Neural cell (in vitro differentiated cells): ENCODE measurements around the gene TMC3. TPM values are rescaled to one million over a fixed set of nuclear protein-coding genes. Genes with fewer than 3 reads are reported as not detected.

Experiments used
- H2AFZ ChIP-seq: fragments of 200-600, 300-800 bp; sonication (generic), shearing (Covaris generic); 2 replicates; pipeline ENCODE4 v1.6.0; 2014; ENCODE audit warnings: low read depth, mild to moderate bottlenecking, antibody characterized with exemption, low read length, moderate library complexity
- H3F3A ChIP-seq: fragments of 200-600 bp; shearing (Covaris generic); 2 replicates; pipeline ENCODE4 v1.6.1; 2016; ENCODE audit warnings: mild to moderate bottlenecking, moderate library complexity, mixed read lengths, antibody characterized with exemption, low read length; ENCODE audit not compliant: insufficient read depth, poor library complexity, severe bottlenecking
- H3K27ac ChIP-seq: fragments of 200-600, 300-800 bp; sonication (generic), shearing (Covaris generic); 2 replicates; pipeline ENCODE4 v1.5.1; 2014; ENCODE audit warnings: mild to moderate bottlenecking, low read length, moderate library complexity
- H3K27me3 ChIP-seq: fragments of 300-800, 200-600 bp; sonication (generic), shearing (Covaris generic); 2 replicates; pipeline ENCODE4 v1.6.0; 2014; ENCODE audit warnings: mild to moderate bottlenecking, low read depth, low read length, moderate library complexity; ENCODE audit not compliant: insufficient read depth
- H3K36me3 ChIP-seq: fragments of 300-800, 200-600 bp; sonication (generic), shearing (Covaris generic); 2 replicates; pipeline ENCODE4 v1.5.1; 2014; ENCODE audit warnings: mild to moderate bottlenecking, antibody characterized with exemption, low read length, moderate library complexity; ENCODE audit not compliant: insufficient read depth
- H3K4me2 ChIP-seq: fragments of 300-800, 200-600 bp; sonication (generic), shearing (Covaris generic); 2 replicates; pipeline ENCODE4 v1.6.0; 2014; ENCODE audit warnings: mild to moderate bottlenecking, low read length
- H3K4me3 ChIP-seq: fragments of 300-800, 200-600 bp; sonication (generic), shearing (Covaris generic); 2 replicates; pipeline ENCODE4 v1.5.1; 2014; ENCODE audit warnings: mild to moderate bottlenecking, low read length, moderate library complexity
- H3K79me2 ChIP-seq: fragments of 200-600 bp; shearing (Covaris generic); replicated peaks from 2 replicates; pipeline ENCODE4 v1.6.0; 2014; ENCODE audit warnings: mild to moderate bottlenecking, low read length, moderate library complexity; ENCODE audit not compliant: insufficient read depth
- H3K9ac ChIP-seq: fragments of 300-800, 200-600 bp; sonication (generic), shearing (Covaris generic); 2 replicates; pipeline ENCODE4 v1.6.1; 2016; ENCODE audit warnings: mild to moderate bottlenecking, low read length, mixed read lengths
- H3K9me2 ChIP-seq: fragments of 200-600 bp; shearing (Covaris generic); 2 replicates; pipeline ENCODE4 v1.6.1; 2016; ENCODE audit warnings: mild to moderate bottlenecking, low read length, mixed read lengths; ENCODE audit not compliant: insufficient read depth
- H3K9me3 ChIP-seq: fragments of 200-600, 300-800 bp; sonication (generic), shearing (Covaris generic); 2 replicates; pipeline ENCODE4 v1.6.1; 2016; ENCODE audit warnings: mild to moderate bottlenecking, mixed run types, low read length, moderate library complexity, mixed read lengths
- H4K20me1 ChIP-seq: fragments of 200-600 bp; shearing (Covaris generic); 2 replicates; pipeline ENCODE4 v1.6.1; 2016; ENCODE audit warnings: mild to moderate bottlenecking, mixed run types; ENCODE audit not compliant: insufficient read depth
- CTCF ChIP-seq: fragments of 450-650 bp; IDR thresholded peaks from 2 replicates; pipeline ENCODE4 v1.5.1; 2014; ENCODE audit warnings: antibody characterized with exemption, mild to moderate bottlenecking, moderate library complexity; ENCODE audit not compliant: poor library complexity, severe bottlenecking
- EP300 ChIP-seq: fragments of 450-650 bp; conservative IDR thresholded peaks from 2 replicates; pipeline ENCODE4 v1.6.1; 2014; ENCODE audit warnings: antibody characterized with exemption, mild to moderate bottlenecking, moderate library complexity; ENCODE audit not compliant: poor library complexity, severe bottlenecking
- EZH2 ChIP-seq: fragments of 200-600, 300-800 bp; shearing (Covaris generic), sonication (generic); IDR thresholded peaks from 2 replicates; pipeline ENCODE4 v1.6.1; 2014; ENCODE audit warnings: antibody characterized with exemption, low read length, borderline replicate concordance, mild to moderate bottlenecking; ENCODE audit not compliant: insufficient read depth, poor library complexity, severe bottlenecking
- MXI1 ChIP-seq: fragments of 450-650 bp; conservative IDR thresholded peaks from 2 replicates; pipeline ENCODE4 v1.6.1; 2014; ENCODE audit warnings: antibody characterized with exemption, mild to moderate bottlenecking; ENCODE audit not compliant: poor library complexity, severe bottlenecking
- POLR2AphosphoS5 ChIP-seq: IDR thresholded peaks from 2 replicates; pipeline ENCODE4 v1.6.1; 2012
- RAD21 ChIP-seq: fragments of 450-650 bp; conservative IDR thresholded peaks from 2 replicates; pipeline ENCODE4 v1.6.1; 2014; ENCODE audit warnings: antibody characterized with exemption, mild to moderate bottlenecking, moderate library complexity
- REST ChIP-seq: IDR thresholded peaks from 2 replicates; pipeline ENCODE4 v1.6.1; 2012; ENCODE audit warnings: borderline replicate concordance
- SMC3 ChIP-seq: fragments of 450-650 bp; conservative IDR thresholded peaks from 2 replicates; pipeline ENCODE4 v1.6.1; 2014; ENCODE audit warnings: antibody characterized with exemption, mild to moderate bottlenecking, moderate library complexity; ENCODE audit not compliant: poor library complexity
- TAF1 ChIP-seq: IDR thresholded peaks from 2 replicates; pipeline ENCODE4 v1.6.1; 2012; ENCODE audit warnings: low read depth
- polyA plus RNA-seq: library from polyadenylated mRNA; depleted of rRNA; stranded (reverse); fragments of >200 nt; gene quantifications from 2 replicates; pipeline ENCODE4 v1.2.3, GENCODE V29; 2014

The TMC3 gene
- polyA plus RNA-seq, 1 donor from 2014 or later: not detected

GRCh38 chr15:81385721-81386076 is 11.7 kb upstream of the TMC3 start:
- Histone ChIP-seq H3K9me3 (no peaks in the 10 kb centered on the region), H3K9me2 (no peaks in the 10 kb centered on the region), H3K4me2 (no peak overlapping the region), H3K9ac (no peak overlapping the region), H3K36me3 (no peaks in the 10 kb centered on the region), H4K20me1 (no peaks in the 10 kb centered on the region), H3K79me2 (no peaks in the 10 kb centered on the region), H3K4me3 (no peak overlapping the region), H3K27me3 (no peaks in the 10 kb centered on the region), H3K27ac (no peak overlapping the region), H2AFZ (no peak overlapping the region), H3F3A (no peaks in the 10 kb centered on the region)
- TF ChIP-seq MXI1 (no peak), CTCF (no peak), EZH2 (no peak), SMC3 (no peak), RAD21 (no peak), TAF1 (no peak), REST (no peak), EP300 (no peak), POLR2AphosphoS5 (no peak)

- Histone ChIP-seq H3K79me2 (no peaks in the 10 kb centered on the region), H4K20me1 (no peaks in the 10 kb centered on the region), H3K36me3 (no peaks in the 10 kb centered on the region), H3K4me3 (no peak overlapping the region), H3K9me3 (no peaks in the 10 kb centered on the region), H3K9me2 (no peaks in the 10 kb centered on the region), H3K27me3 (no peaks in the 10 kb centered on the region), H3K9ac (no peak overlapping the region), H3K4me2 (no peak overlapping the region), H2AFZ (no peak overlapping the region), H3K27ac (no peak overlapping the region), H3F3A (no peaks in the 10 kb centered on the region)
- TF ChIP-seq EZH2 (no peak), RAD21 (no peak), MXI1 (no peak), TAF1 (no peak), REST (no peak)
Observed at GRCh38 chr15:81384891-81385720, 11.1 kb upstream of the TMC3 start.
